Caki2 (cell line): Measurements from ENCODE around the gene RAD21L1. TPM values are rescaled to one million over a fixed set of nuclear protein-coding genes. Genes with fewer than 3 reads are reported as not detected.

Source experiments
- DNase-seq: peaks from one replicate; pipeline ENCODE4 v3.0.0-alpha.2; 2015; ENCODE audit warnings: low read depth
- in situ Hi-C: cut with HindIII; loops from 2 replicates; pipeline ENCODE4 v1.10.0; 2016; ENCODE audit warnings: low sequenced_read_pairs, low pct_unique_long_range_greater_than_20kb, mixed read lengths
- total RNA-seq: library from RNA; depleted of rRNA; stranded (reverse); fragments of >200 nt; shearing (Covaris generic); gene quantifications from 2 replicates; pipeline ENCODE4 v1.2.3, GENCODE V29; 2014; ENCODE audit warnings: low replicate concordance; rRNA removed

RAD21L1 gene
- total RNA-seq, 1 experiment from 2014 or later, result 0.57 TPM

DNA sequence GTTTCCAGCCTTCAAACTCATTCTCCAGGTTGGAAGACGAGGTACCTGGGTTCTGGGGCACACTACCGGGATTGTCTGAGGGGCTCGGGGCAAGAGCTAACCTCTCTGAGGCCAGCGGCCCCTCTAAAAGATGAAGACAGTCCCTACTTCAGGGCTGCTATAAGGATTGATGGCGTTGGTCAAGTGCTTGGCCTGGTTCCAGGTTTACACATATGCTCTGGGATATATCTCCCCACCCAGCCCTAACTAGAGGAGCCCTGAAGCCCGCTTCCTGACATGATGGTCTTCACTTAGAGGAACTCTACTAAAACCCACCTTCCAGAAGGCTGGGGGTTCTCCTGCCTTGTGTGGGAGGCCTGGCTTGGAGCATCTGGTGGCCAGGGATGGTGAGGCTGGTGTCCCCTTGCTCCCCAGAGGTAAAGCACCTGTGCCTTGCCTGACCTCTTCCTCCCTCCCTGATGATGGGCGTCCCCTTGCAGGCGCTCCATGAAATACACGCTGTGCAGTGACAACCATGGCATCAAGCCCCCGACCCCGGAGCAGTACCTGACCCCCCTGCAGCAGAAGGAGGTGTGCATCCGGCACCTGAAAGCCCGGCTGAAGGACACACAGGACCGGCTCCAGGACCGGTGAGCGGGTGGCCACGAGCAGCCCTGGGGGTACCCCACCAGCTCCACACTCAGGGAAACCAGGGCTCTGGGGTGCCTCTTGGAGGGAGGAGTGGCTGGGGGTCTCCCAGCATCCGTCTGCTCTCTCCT, 74.4 kb downstream of the RAD21L1 start:
- in situ Hi-C loops, result no loop called here
- DNase-seq, result no peak

DNA sequence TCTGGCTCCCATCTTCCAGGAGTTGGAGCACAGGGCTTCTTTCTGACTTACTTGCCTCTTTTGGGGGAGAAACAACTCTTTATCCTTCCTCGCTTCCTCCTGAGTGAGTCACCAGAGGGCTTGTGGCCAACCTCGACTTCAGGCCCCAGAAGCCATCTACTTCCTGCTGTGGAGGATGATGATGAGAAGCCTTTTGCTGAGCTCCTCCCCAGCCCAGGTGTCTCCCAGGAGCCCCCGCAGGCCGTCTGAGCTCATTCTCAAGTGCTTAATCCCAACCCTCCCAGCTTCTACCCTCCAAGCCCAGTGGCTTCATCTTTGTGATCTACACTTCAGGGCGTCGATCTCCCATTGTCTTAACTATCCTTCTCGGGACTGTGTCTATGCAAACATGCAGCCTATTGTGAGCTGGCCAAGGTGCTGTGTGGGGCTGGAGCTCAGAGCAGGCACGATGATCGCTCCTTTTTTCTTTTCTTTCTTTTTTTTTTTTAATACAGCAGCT, 75.2 kb downstream of the RAD21L1 start:
- DNase-seq, result no peak
- in situ Hi-C loops, result no loop called here

- DNase-seq, result no peak
These were observed 77.1 kb downstream of the RAD21L1 start for GRCh38 chr20:1302685-1303541.

DNA sequence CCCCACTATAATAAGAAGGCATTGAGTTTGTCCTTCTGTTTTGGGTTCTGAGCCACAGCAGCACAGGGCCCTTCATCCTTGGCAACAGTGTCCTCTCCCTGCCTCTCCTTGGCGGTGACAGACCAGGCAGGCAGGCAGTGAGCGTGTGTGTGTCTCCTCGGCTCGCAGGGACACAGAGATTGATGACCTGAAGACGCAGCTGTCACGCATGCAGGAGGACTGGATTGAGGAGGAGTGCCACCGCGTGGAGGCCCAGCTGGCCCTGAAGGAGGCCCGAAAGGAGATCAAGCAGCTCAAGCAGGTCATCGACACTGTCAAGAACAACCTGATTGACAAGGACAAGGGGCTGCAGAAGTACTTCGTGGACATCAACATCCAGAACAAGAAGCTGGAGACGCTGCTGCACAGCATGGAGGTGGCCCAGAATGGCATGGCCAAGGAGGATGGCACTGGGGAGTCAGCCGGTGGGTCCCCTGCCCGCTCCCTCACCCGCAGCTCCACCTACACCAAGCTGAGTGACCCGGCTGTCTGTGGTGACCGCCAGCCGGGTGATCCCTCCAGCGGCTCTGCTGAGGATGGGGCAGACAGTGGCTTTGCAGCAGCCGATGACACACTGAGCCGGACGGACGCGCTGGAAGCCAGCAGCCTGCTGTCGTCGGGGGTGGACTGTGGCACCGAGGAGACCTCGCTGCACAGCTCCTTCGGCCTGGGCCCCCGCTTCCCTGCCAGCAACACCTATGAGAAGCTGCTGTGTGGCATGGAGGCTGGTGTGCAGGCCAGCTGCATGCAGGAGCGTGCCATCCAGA, 79.1 kb downstream of the RAD21L1 start:
- DNase-seq, result no peak
- in situ Hi-C loops, result no loop called here

More at GRCh38 chr20:1302685-1303541, 77.1 kb downstream of the RAD21L1 start:
- in situ Hi-C loops, result no loop called here

Other genes starting within 250 kb of the RAD21L1 start
- not detected in 2 replicates for gene RSPO4, start 223.7 kb upstream of the RAD21L1 start, total RNA-seq
- 58.2 and 79.3 TPM in 2 replicates for gene PSMF1, start 107.4 kb upstream of the RAD21L1 start, total RNA-seq
- not detected in 2 replicates for gene TMEM74B, start 41.1 kb upstream of the RAD21L1 start, total RNA-seq
- gene C20orf202, start 22.6 kb upstream of the RAD21L1 start, total RNA-seq, result not detected in 2 replicates
- 11.1 and 14.5 TPM in 2 replicates for gene SNPH, start 40.2 kb downstream of the RAD21L1 start, total RNA-seq
- gene SDCBP2, start 103.1 kb downstream of the RAD21L1 start, total RNA-seq, result 1.9 and 3.2 TPM in 2 replicates
- 173 and 219 TPM in 2 replicates for gene FKBP1A, start 167.0 kb downstream of the RAD21L1 start, total RNA-seq
- gene NSFL1C, start 240.8 kb downstream of the RAD21L1 start, total RNA-seq, result 118 and 119 TPM in 2 replicates